Natural killer cell (primary cell): ENCODE measurements around the gene PRXL2B. TPM values are rescaled to one million over a fixed set of nuclear protein-coding genes. Genes with fewer than 3 reads are reported as not detected.

ENCODE experiments used
- ATAC-seq, 3 donors: fragments of 150-1000 bp in 2 of 3; fragments of 200-7000 bp in 1 of 3; cut with Tn5 transposase; 1 replicate in 1 of 3; 2 replicates in 2 of 3; pipeline ENCODE4 v1.10.0; 2021; ENCODE audit warnings: mild to moderate bottlenecking in 2 of 3, moderate library complexity in 2 of 3
- DNase-seq, 2 donors: peaks; one replicate each; pipeline versions ENCODE4 v3.0.0 to v3.0.0-alpha.2; 2013 to 2021; ENCODE audit warnings: mixed read lengths in 1 of 2
- H3K27ac ChIP-seq: one replicate; pipeline ENCODE4 v1.5.1; 2013; ENCODE audit warnings: mild to moderate bottlenecking, low read length
- H3K27me3 ChIP-seq: one replicate; pipeline ENCODE4 v1.6.1; 2013; ENCODE audit warnings: low read length; ENCODE audit not compliant: control insufficient read depth, insufficient read depth
- H3K36me3 ChIP-seq: one replicate; pipeline ENCODE4 v1.6.1; 2013; ENCODE audit warnings: low read length; ENCODE audit not compliant: control insufficient read depth, insufficient read depth
- H3K4me1 ChIP-seq: one replicate; pipeline ENCODE4 v1.6.1; 2013; ENCODE audit warnings: low read length; ENCODE audit not compliant: control insufficient read depth, insufficient read depth
- H3K4me3 ChIP-seq: one replicate; pipeline ENCODE4 v1.5.1; 2013; ENCODE audit warnings: low read length
- H3K9me3 ChIP-seq: one replicate; pipeline ENCODE4 v1.6.1; 2013; ENCODE audit warnings: low read length; ENCODE audit not compliant: control insufficient read depth, insufficient read depth
- H3K27ac Mint-ChIP-seq, 2 donors: one replicate each; pipeline ENCODE4 v1.8.0; 2022; ENCODE audit warnings: mild to moderate bottlenecking in 2 of 2, mixed read lengths in 2 of 2, moderate library complexity in 1 of 2
- H3K27me3 Mint-ChIP-seq, 2 donors: one replicate each; pipeline ENCODE4 v1.8.0; 2022; ENCODE audit warnings: low read depth in 2 of 2, mixed read lengths in 2 of 2
- H3K36me3 Mint-ChIP-seq: one replicate; pipeline ENCODE4 v1.8.0; 2022; ENCODE audit warnings: mixed read lengths
- H3K4me1 Mint-ChIP-seq, 2 donors: one replicate each; pipeline ENCODE4 v1.8.0; 2022; ENCODE audit warnings: mixed read lengths in 2 of 2
- H3K4me3 Mint-ChIP-seq: one replicate; pipeline ENCODE4 v1.8.0; 2022; ENCODE audit warnings: mild to moderate bottlenecking, moderate library complexity, mixed read lengths
- H3K9me3 Mint-ChIP-seq, 2 donors: one replicate each; pipeline ENCODE4 v1.8.0; 2022; ENCODE audit warnings: mixed read lengths in 2 of 2
- CTCF ChIP-seq: fragments of 200-600 bp; IDR thresholded peaks from one replicate; pipeline ENCODE4 v1.8.0; 2022; ENCODE audit warnings: antibody characterized with exemption
- WGBS: methylation state at CpG from one replicate; pipeline ENCODE4 v1.1.7; 2013; ENCODE audit warnings: missing lambda C conversion rate; ENCODE audit not compliant: insufficient coverage; 5-methylcytosine and 5-hydroxymethylcytosine counted together
- intact Hi-C: fragments of 100-400 bp; cut with micrococcal nuclease; formaldehyde crosslinking; loops from one replicate; pipeline ENCODE4 v1.14.2; 2022
- total RNA-seq, 4 donors: library from RNA; stranded (reverse); fragments of 120-200 nt in 1 of 4; gene quantifications; one replicate each; pipeline versions ENCODE4 v1.2.3 to v1.2.4, GENCODE V29; 2013 to 2022

PRXL2B gene
- total RNA-seq, 3 donors from 2014 or later (not counting 1 experiment from before 2014, with no cell fraction given) = 11.3 to 15.1 (median 11.6) TPM

- no peaks in the 10 kb centered on the region for H3K27me3 Mint-ChIP-seq
- no peaks in the 10 kb centered on the region for H3K9me3 ChIP-seq
- H3K4me3 Mint-ChIP-seq = peak overlapping the region; percentile 75
- H3K4me3 ChIP-seq = no peak overlapping the region
- no peaks in the 10 kb centered on the region for H3K27me3 ChIP-seq
- TF ChIP-seq CTCF = no peak
- H3K4me1 ChIP-seq = peaks cover 44% of the 10 kb centered on the region
- H3K36me3 Mint-ChIP-seq = no peaks in the 10 kb centered on the region
- DNase-seq (peak in 1 of 2 donors; percentile 82), ATAC-seq (no peak)
- intact Hi-C loops = no loop called here
- H3K36me3 ChIP-seq = peaks cover 19% of the 10 kb centered on the region
- no peaks in the 10 kb centered on the region for H3K9me3 Mint-ChIP-seq
- peak overlapping the region; percentile 96 to 99 for H3K27ac Mint-ChIP-seq
- WGBS = 40% methylated on average over 19 of the region's 19 CpGs
- peaks cover 19 to 49% of the 10 kb centered on the region in 2 donors for H3K4me1 Mint-ChIP-seq
- H3K27ac ChIP-seq = peak overlapping the region; percentile 97
Observed at GRCh38 chr1:2554621-2555387, 31.8 kb upstream of the PRXL2B start.

DNA sequence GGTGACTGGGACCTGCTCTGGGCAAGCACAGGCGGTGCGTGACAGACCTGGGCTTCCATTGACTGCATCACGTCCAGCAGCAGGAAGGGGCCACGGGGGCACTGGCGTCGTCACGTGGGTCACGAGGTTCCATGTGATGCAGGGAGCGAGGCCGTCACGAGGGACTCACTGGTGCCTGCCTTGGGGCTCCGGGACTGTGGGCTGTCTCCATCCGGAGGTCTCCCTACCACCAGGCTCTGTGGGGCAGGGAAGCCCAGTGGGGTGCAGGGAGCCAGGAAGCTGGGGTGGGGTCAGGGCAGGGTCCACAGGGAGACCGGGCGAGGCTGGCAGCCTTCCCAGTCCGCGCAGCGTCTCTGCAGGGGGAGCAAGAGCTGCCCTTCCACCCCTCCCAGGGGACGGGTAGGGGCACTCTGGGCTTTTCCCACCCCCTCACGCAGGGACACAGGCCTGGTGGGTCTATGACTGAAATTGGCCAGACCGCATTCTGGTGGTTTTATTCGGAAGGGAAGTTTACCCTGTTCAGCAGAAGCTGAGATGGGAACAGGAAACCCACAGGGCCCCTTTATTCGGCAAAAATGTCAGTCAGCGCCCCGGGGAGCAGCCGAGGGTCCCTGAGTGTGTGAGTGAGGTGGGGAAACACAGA is 30.8 kb upstream of the PRXL2B start:
- H3K27ac Mint-ChIP-seq = peak overlapping the region; percentile 96 to 99
- H3K36me3 Mint-ChIP-seq = no peaks in the 10 kb centered on the region
- WGBS = 0% methylated on average over 26 of the region's 26 CpGs
- peak overlapping the region; percentile 94 for H3K4me3 Mint-ChIP-seq
- no peak for TF ChIP-seq CTCF
- no peaks in the 10 kb centered on the region for H3K27me3 Mint-ChIP-seq
- DNase-seq = peak; percentile 80 to 88
- peak; percentile 62 to 76 (median 71) for ATAC-seq
- Histone ChIP-seq H3K36me3 (peaks cover 28% of the 10 kb centered on the region), H3K4me3 (peak overlapping the region; percentile 80), H3K27me3 (no peaks in the 10 kb centered on the region), H3K27ac (peak overlapping the region; percentile 97), H3K9me3 (no peaks in the 10 kb centered on the region), H3K4me1 (peaks cover 46% of the 10 kb centered on the region)
- H3K9me3 Mint-ChIP-seq = no peaks in the 10 kb centered on the region
- peaks cover 19 to 50% of the 10 kb centered on the region in 2 donors for H3K4me1 Mint-ChIP-seq
- intact Hi-C loops = loop anchor here (2.0 kb wide), 1 partner anchor 29 kb away; no protein-coding TSS in a partner anchor

- no peaks in the 10 kb centered on the region for H3K27me3 Mint-ChIP-seq
Observed at GRCh38 chr1:2556277-2556677, 30.3 kb upstream of the PRXL2B start, which contains the start of gene TNFRSF14. TSS of gene TNFRSF14 (plus strand) at chr1:2556371. CDS start at chr1:2556665, 294 bp downstream.

More at GRCh38 chr1:2556277-2556677, 30.3 kb upstream of the PRXL2B start, which contains the start of gene TNFRSF14:
- Histone ChIP-seq H3K9me3 (no peaks in the 10 kb centered on the region), H3K4me3 (peak within 1 kb of the TSS; percentile 80), H3K4me1 (peaks cover 46% of the 10 kb centered on the region), H3K27me3 (no peaks in the 10 kb centered on the region), H3K27ac (peak within 1 kb of the TSS; percentile 97), H3K36me3 (peaks cover 31% of the 10 kb centered on the region)
- intact Hi-C loops = loop anchor here (2.0 kb wide), 1 partner anchor 29 kb away; no protein-coding TSS in a partner anchor
- peak; percentile 74 to 82 (median 77) for ATAC-seq
- no peaks in the 10 kb centered on the region for H3K36me3 Mint-ChIP-seq
- H3K4me3 Mint-ChIP-seq = peak within 1 kb of the TSS; percentile 94
- TF ChIP-seq CTCF = peak; percentile 35
- no peaks in the 10 kb centered on the region for H3K9me3 Mint-ChIP-seq
- H3K27ac Mint-ChIP-seq = peak within 1 kb of the TSS; percentile 96 to 99
- peaks cover 19 to 55% of the 10 kb centered on the region in 2 donors for H3K4me1 Mint-ChIP-seq
- WGBS = 0% methylated on average over 16 of the region's 16 CpGs
- DNase-seq = peak; percentile 71 to 91
